ENCODE measurements around the gene ANO10.
"Not testable (repeated sequence)": the region's sequence is repeated elsewhere in the genome, so short reads cannot be mapped to it uniquely, and the experiment has no call there.

The ANO10 gene

GRCh38 chr3:43362961-43363360 lies 258.9 kb downstream of the ANO10 start:
- DNase-seq (ENCODE audit: insufficient read length, low spot score) = no peak
- FAIRE-seq = no peak

GRCh38 chr3:43362183-43362582 lies 259.6 kb downstream of the ANO10 start:
- FAIRE-seq (no peak), DNase-seq (ENCODE audit: insufficient read length, low spot score) (no peak)

GRCh38 chr3:43361077-43361476 lies 260.7 kb downstream of the ANO10 start:
- no peak for FAIRE-seq
- no peak for DNase-seq (ENCODE audit: insufficient read length, low spot score)

- FAIRE-seq; DNase-seq (ENCODE audit: insufficient read length, low spot score): not testable (repeated sequence)
These were observed 265.8 kb downstream of the ANO10 start for GRCh38 chr3:43356033-43356432.

GRCh38 chr3:43353923-43354670 lies 267.7 kb downstream of the ANO10 start:
- DNase-seq (ENCODE audit: insufficient read length, low spot score) (no peak), FAIRE-seq (no peak)

- FAIRE-seq = no peak
- DNase-seq (ENCODE audit: insufficient read length, low spot score) = no peak
These were observed 268.4 kb downstream of the ANO10 start for GRCh38 chr3:43353393-43353792.

- no peak for FAIRE-seq
- no peak for DNase-seq (ENCODE audit: insufficient read length, low spot score)
These were observed 272.1 kb downstream of the ANO10 start for GRCh38 chr3:43349716-43350115.

GRCh38 chr3:43348852-43349574 lies 272.8 kb downstream of the ANO10 start:
- FAIRE-seq (no peak), DNase-seq (ENCODE audit: insufficient read length, low spot score) (no peak)

GRCh38 chr3:43348350-43348749 lies 273.5 kb downstream of the ANO10 start:
- DNase-seq (ENCODE audit: insufficient read length, low spot score) = no peak
- FAIRE-seq = no peak

- FAIRE-seq = no peak
- DNase-seq (ENCODE audit: insufficient read length, low spot score) = no peak
These were observed 274.0 kb downstream of the ANO10 start for GRCh38 chr3:43347774-43348173.

- FAIRE-seq = no peak
These were observed 274.6 kb downstream of the ANO10 start for GRCh38 chr3:43346978-43347749.

GRCh38 chr3:43345877-43346276 lies 275.9 kb downstream of the ANO10 start:
- no peak for DNase-seq (ENCODE audit: insufficient read length, low spot score)
- FAIRE-seq = no peak

More at GRCh38 chr3:43346978-43347749, 274.6 kb downstream of the ANO10 start:
- DNase-seq (ENCODE audit: insufficient read length, low spot score) = no peak

- DNase-seq (ENCODE audit: insufficient read length, low spot score) (no peak), FAIRE-seq (no peak)
These were observed 276.6 kb downstream of the ANO10 start for GRCh38 chr3:43345246-43345645.

GRCh38 chr3:43344520-43344919 lies 277.3 kb downstream of the ANO10 start:
- no peak for FAIRE-seq
- no peak for DNase-seq (ENCODE audit: insufficient read length, low spot score)

GRCh38 chr3:43343815-43344214 lies 278.0 kb downstream of the ANO10 start:
- DNase-seq (ENCODE audit: insufficient read length, low spot score) (no peak), FAIRE-seq (no peak)

- FAIRE-seq = no peak
- DNase-seq (ENCODE audit: insufficient read length, low spot score) = no peak
These were observed 278.6 kb downstream of the ANO10 start for GRCh38 chr3:43343185-43343584.

GRCh38 chr3:43341788-43342187 lies 280.0 kb downstream of the ANO10 start:
- FAIRE-seq = no peak
- no peak for DNase-seq (ENCODE audit: insufficient read length, low spot score)

- no peak for FAIRE-seq
- no peak for DNase-seq (ENCODE audit: insufficient read length, low spot score)
These were observed 281.4 kb downstream of the ANO10 start for GRCh38 chr3:43340403-43340802.

- FAIRE-seq (no peak), DNase-seq (ENCODE audit: insufficient read length, low spot score) (no peak)
These were observed 283.5 kb downstream of the ANO10 start for GRCh38 chr3:43338295-43338694.

GRCh38 chr3:43335799-43336198 lies 286.0 kb downstream of the ANO10 start:
- DNase-seq (ENCODE audit: insufficient read length, low spot score) (no peak), FAIRE-seq (no peak)

- DNase-seq (ENCODE audit: insufficient read length, low spot score) = no peak
- FAIRE-seq = no peak
These were observed 286.8 kb downstream of the ANO10 start for GRCh38 chr3:43334976-43335375.

Data from HTR-8/SVneo (cell line).